ENCODE measurements around the gene CTNND2. TPM values are rescaled to one million over a fixed set of nuclear protein-coding genes. Genes with fewer than 3 reads are reported as not detected.

CTNND2 gene
- total RNA-seq, 1 experiment from 2014 or later = not detected

GRCh38 chr5:11793396-11793795, 110.8 kb downstream of the CTNND2 start:
- Histone ChIP-seq H3K27me3 (replicated peaks; ENCODE audit: insufficient read depth, low read depth, low read length, poor library complexity) (no peaks in the 10 kb centered on the region), H3K36me3 (ENCODE audit: insufficient read depth, low read length, poor library complexity, severe bottlenecking) (no peaks in the 10 kb centered on the region), H3K4me1 (ENCODE audit: insufficient read depth, low read length, poor library complexity, severe bottlenecking) (no peaks in the 10 kb centered on the region), H3K27ac (ENCODE audit: low read depth, low read length, poor library complexity, severe bottlenecking) (no peak overlapping the region), H3K4me3 (ENCODE audit: low read depth, low read length, poor library complexity, severe bottlenecking) (no peak overlapping the region), H3K9me3 (ENCODE audit: low read depth, low read length, poor library complexity, severe bottlenecking) (peaks cover 17% of the 10 kb centered on the region)
- ChIA-PET CTCF (no interaction called here), POLR2A (ENCODE audit: low non-redundant PET) (interaction anchor here (0.8 kb wide), 1 partner anchor 18 kb away, joined by 3 read pairs; no protein-coding TSS in a partner anchor)
- no peak for DNase-seq (ENCODE audit: low spot score)
- BruUV-seq (replicated peaks) = no TSS peak
- no peak for TF ChIP-seq EZH2 (IDR thresholded peaks at IDR 0.05; ENCODE audit: borderline replicate concordance, low read depth, low read length, poor library complexity, severe bottlenecking)
- TF ChIP-seq, protein P1, sequence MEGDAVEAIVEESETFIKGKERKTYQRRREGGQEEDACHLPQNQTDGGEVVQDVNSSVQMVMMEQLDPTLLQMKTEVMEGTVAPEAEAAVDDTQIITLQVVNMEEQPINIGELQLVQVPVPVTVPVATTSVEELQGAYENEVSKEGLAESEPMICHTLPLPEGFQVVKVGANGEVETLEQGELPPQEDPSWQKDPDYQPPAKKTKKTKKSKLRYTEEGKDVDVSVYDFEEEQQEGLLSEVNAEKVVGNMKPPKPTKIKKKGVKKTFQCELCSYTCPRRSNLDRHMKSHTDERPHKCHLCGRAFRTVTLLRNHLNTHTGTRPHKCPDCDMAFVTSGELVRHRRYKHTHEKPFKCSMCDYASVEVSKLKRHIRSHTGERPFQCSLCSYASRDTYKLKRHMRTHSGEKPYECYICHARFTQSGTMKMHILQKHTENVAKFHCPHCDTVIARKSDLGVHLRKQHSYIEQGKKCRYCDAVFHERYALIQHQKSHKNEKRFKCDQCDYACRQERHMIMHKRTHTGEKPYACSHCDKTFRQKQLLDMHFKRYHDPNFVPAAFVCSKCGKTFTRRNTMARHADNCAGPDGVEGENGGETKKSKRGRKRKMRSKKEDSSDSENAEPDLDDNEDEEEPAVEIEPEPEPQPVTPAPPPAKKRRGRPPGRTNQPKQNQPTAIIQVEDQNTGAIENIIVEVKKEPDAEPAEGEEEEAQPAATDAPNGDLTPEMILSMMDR (conservative IDR thresholded peaks at IDR 0.05; ENCODE audit: low read depth, low read length) = no peak
- intact Hi-C loops (cut with micrococcal nuclease; ENCODE audit: unreplicated experiment) = no loop called here

DNA sequence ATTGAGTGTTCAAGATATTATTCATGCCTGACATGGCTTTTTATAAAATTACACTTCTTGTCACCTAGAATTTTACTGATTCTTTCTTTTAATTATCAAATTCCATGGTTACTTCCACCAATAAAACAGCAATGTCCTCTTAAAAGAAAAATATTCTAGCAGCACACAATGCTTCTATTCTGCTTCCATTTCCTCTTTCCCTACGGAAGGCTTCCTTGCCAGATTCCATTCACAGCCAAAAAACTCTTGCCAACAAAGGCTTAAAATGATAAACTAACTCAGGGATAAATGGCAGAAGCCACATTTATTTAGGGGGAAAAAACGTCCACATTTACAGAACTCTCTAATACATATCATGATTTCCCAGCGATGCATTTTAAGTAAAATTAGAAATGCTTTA, 111.6 kb downstream of the CTNND2 start:
- Histone ChIP-seq H3K36me3 (ENCODE audit: insufficient read depth, low read length, poor library complexity, severe bottlenecking) (no peaks in the 10 kb centered on the region), H3K27ac (ENCODE audit: low read depth, low read length, poor library complexity, severe bottlenecking) (no peak overlapping the region), H3K27me3 (replicated peaks; ENCODE audit: insufficient read depth, low read depth, low read length, poor library complexity) (no peaks in the 10 kb centered on the region), H3K4me1 (ENCODE audit: insufficient read depth, low read length, poor library complexity, severe bottlenecking) (no peaks in the 10 kb centered on the region), H3K9me3 (ENCODE audit: low read depth, low read length, poor library complexity, severe bottlenecking) (peaks cover 22% of the 10 kb centered on the region), H3K4me3 (ENCODE audit: low read depth, low read length, poor library complexity, severe bottlenecking) (no peak overlapping the region)
- POLR2A ChIA-PET (ENCODE audit: low non-redundant PET) = no interaction called here
- intact Hi-C loops (cut with micrococcal nuclease; ENCODE audit: unreplicated experiment) = no loop called here
- no peak for TF ChIP-seq EZH2 (IDR thresholded peaks at IDR 0.05; ENCODE audit: borderline replicate concordance, low read depth, low read length, poor library complexity, severe bottlenecking)
- TF ChIP-seq, protein P1 (conservative IDR thresholded peaks at IDR 0.05; ENCODE audit: low read depth, low read length) = no peak
- CTCF ChIA-PET = no interaction called here
- DNase-seq (ENCODE audit: low spot score) = no peak
- no TSS peak for BruUV-seq (replicated peaks)

DNA sequence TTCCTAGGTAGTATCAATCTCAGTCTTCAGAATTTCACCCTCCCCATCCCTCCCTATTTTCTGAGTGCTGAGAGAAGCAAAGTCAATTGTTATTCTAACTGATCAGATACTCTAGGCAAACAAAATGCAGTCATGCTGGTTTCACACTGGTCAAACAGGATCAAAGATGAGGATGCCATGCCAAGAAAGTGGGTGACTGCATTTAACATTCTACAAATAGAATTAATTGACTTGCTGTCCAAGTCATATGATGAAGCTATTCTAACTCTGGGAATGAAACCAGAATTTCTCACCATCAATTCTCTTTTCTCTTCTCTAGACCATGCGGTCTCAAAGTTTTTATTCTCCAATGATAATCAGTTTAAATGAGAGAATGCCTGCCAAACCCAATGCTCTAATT, 112.5 kb downstream of the CTNND2 start:
- Histone ChIP-seq H3K27ac (ENCODE audit: low read depth, low read length, poor library complexity, severe bottlenecking) (no peak overlapping the region), H3K9me3 (ENCODE audit: low read depth, low read length, poor library complexity, severe bottlenecking) (peaks cover 22% of the 10 kb centered on the region), H3K27me3 (replicated peaks; ENCODE audit: insufficient read depth, low read depth, low read length, poor library complexity) (no peaks in the 10 kb centered on the region), H3K4me1 (ENCODE audit: insufficient read depth, low read length, poor library complexity, severe bottlenecking) (no peaks in the 10 kb centered on the region), H3K4me3 (ENCODE audit: low read depth, low read length, poor library complexity, severe bottlenecking) (no peak overlapping the region), H3K36me3 (ENCODE audit: insufficient read depth, low read length, poor library complexity, severe bottlenecking) (no peaks in the 10 kb centered on the region)
- no peak for DNase-seq (ENCODE audit: low spot score)
- intact Hi-C loops (cut with micrococcal nuclease; ENCODE audit: unreplicated experiment) = no loop called here
- ChIA-PET POLR2A (ENCODE audit: low non-redundant PET) (interaction anchor here (0.6 kb wide), 1 partner anchor 9 kb away, joined by 3 read pairs; no protein-coding TSS in a partner anchor), CTCF (no interaction called here)
- no TSS peak for BruUV-seq (replicated peaks)
- no peak for TF ChIP-seq EZH2 (IDR thresholded peaks at IDR 0.05; ENCODE audit: borderline replicate concordance, low read depth, low read length, poor library complexity, severe bottlenecking)
- TF ChIP-seq, protein P1 (conservative IDR thresholded peaks at IDR 0.05; ENCODE audit: low read depth, low read length) = no peak

Measured in A673 (cell line).